Measurements from ENCODE around the gene WIF1. TPM values are rescaled to one million over a fixed set of nuclear protein-coding genes. Genes with fewer than 3 reads are reported as not detected.

Gene WIF1
- total RNA-seq, 1 donor from 2014 or later = 27.3 TPM

DNA sequence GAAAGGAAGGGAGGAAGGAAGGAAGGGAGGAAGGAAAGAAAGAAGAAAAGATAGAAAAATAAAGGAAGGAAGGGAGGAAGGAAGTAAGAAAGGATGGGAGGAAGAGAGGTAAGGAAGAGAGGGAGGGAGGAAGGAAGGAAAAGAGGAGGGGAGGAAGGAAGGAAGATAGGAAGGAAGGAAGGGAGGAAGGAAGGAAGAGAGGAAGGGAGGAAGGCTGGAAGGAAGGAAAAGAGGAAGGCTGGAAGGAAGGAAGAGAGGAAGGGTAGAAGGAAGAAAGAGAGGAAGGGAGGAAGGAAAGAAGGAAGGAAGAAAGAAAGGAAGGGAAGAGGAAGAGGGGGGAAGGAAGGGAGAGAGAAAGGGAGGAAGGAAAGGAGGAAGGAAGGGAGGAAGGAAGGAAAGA is 12.8 kb upstream of the WIF1 start:
- no peak for DNase-seq (ENCODE audit: extremely low spot score in 2 of 2)
- Histone ChIP-seq H3K9me3 (no peaks in the 10 kb centered on the region), H3K36me3 (no peaks in the 10 kb centered on the region), H3K4me1 (no peaks in the 10 kb centered on the region), H3K27me3 (no peaks in the 10 kb centered on the region), H3K4me3 (no peak overlapping the region), H3K27ac (no peak overlapping the region)
- intact Hi-C loops (cut with DNase I) = no loop called here
- TF ChIP-seq, protein P1, sequence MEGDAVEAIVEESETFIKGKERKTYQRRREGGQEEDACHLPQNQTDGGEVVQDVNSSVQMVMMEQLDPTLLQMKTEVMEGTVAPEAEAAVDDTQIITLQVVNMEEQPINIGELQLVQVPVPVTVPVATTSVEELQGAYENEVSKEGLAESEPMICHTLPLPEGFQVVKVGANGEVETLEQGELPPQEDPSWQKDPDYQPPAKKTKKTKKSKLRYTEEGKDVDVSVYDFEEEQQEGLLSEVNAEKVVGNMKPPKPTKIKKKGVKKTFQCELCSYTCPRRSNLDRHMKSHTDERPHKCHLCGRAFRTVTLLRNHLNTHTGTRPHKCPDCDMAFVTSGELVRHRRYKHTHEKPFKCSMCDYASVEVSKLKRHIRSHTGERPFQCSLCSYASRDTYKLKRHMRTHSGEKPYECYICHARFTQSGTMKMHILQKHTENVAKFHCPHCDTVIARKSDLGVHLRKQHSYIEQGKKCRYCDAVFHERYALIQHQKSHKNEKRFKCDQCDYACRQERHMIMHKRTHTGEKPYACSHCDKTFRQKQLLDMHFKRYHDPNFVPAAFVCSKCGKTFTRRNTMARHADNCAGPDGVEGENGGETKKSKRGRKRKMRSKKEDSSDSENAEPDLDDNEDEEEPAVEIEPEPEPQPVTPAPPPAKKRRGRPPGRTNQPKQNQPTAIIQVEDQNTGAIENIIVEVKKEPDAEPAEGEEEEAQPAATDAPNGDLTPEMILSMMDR (IDR thresholded peaks at IDR 0.05) = no peak
- TF ChIP-seq POLR2AphosphoS5 (IDR thresholded peaks at IDR 0.05; ENCODE audit: insufficient read depth in 1 of 2, low read depth in 1 of 2) (no peak), POLR2A (IDR thresholded peaks at IDR 0.05) (no peak)

DNA sequence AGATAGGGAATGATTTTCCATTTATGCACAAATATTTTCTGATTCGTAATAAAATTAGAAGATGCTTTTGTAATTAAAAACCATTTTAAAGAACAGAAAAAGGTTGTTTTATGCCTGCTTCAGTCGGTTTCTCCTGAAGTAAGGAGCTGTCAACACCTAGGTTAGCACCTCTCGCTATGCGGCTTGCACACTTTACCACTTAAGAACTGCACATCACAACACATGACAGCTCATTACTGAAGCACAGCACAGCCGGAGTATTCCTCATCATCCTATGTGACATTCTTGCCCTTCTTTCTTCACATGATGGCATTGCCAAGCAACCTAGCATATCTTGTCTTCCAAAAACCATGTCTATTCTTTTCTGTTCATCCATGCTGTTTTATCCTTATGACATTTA is 5.4 kb upstream of the WIF1 start:
- intact Hi-C loops (cut with DNase I) = no loop called here
- H3K36me3 ChIP-seq = no peaks in the 10 kb centered on the region
- H3K27me3 ChIP-seq = no peaks in the 10 kb centered on the region
- H3K4me1 ChIP-seq = peaks cover under 1% of the 10 kb centered on the region
- H3K27ac ChIP-seq = no peak overlapping the region
- TF ChIP-seq POLR2A (IDR thresholded peaks at IDR 0.05) (no peak), POLR2AphosphoS5 (IDR thresholded peaks at IDR 0.05; ENCODE audit: insufficient read depth in 1 of 2, low read depth in 1 of 2) (no peak)
- TF ChIP-seq, protein P1 (IDR thresholded peaks at IDR 0.05) = no peak
- no peaks in the 10 kb centered on the region for H3K9me3 ChIP-seq
- no peak for DNase-seq (ENCODE audit: extremely low spot score in 2 of 2)
- no peak overlapping the region for H3K4me3 ChIP-seq

DNA sequence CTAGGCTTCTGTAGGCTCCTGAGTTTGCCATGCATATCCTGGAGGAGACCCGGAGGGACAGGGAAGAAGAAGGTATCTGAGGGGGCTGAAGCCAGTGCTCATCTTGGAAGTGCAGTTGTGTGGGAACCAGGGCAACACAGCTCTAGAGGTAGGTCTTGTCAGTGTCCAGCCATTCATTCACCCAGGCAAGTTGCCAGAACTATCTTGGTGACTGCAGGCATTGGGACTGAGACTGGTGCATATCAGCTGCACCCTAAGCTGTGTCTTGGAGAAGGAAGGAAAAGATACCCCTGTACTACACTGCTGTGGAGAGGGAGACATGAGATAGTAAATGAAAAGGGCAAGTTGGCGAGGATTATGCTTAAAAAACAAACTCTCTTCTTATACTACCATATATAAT is 4.9 kb upstream of the WIF1 start:
- Histone ChIP-seq H3K4me1 (peaks cover 6% of the 10 kb centered on the region), H3K4me3 (no peak overlapping the region), H3K9me3 (no peaks in the 10 kb centered on the region), H3K27ac (no peak overlapping the region), H3K27me3 (no peaks in the 10 kb centered on the region), H3K36me3 (no peaks in the 10 kb centered on the region)
- DNase-seq (ENCODE audit: extremely low spot score in 2 of 2) = no peak
- intact Hi-C loops (cut with DNase I) = no loop called here
- no peak for TF ChIP-seq POLR2A (IDR thresholded peaks at IDR 0.05)
- TF ChIP-seq, protein P1 (IDR thresholded peaks at IDR 0.05) = no peak
- no peak for TF ChIP-seq POLR2AphosphoS5 (IDR thresholded peaks at IDR 0.05; ENCODE audit: insufficient read depth in 1 of 2, low read depth in 1 of 2)

DNA sequence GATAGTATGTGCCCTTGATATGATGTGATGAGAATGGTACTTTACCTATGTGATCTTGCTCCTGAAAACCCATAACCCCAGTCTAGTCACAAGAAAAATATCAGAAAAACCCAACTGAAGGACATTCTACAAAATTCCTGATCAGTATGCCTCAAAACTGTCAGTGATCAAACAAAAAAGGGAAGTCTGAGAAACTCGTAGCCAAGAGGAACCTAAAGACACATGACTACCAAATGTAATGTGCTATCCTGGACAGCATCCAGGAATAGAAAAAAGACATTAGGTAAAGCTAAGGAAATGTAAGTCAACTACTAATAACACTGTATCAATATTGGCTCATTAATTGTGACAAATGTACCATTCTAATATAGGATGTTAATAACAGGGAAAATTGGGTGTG is 4.1 kb upstream of the WIF1 start:
- Histone ChIP-seq H3K4me3 (no peak overlapping the region), H3K27ac (no peak overlapping the region), H3K36me3 (no peaks in the 10 kb centered on the region), H3K4me1 (peaks cover 8% of the 10 kb centered on the region), H3K9me3 (no peaks in the 10 kb centered on the region), H3K27me3 (no peaks in the 10 kb centered on the region)
- no peak for DNase-seq (ENCODE audit: extremely low spot score in 2 of 2)
- intact Hi-C loops (cut with DNase I) = no loop called here
- TF ChIP-seq POLR2A (IDR thresholded peaks at IDR 0.05) (no peak), POLR2AphosphoS5 (IDR thresholded peaks at IDR 0.05; ENCODE audit: insufficient read depth in 1 of 2, low read depth in 1 of 2) (no peak)
- TF ChIP-seq, protein P1 (IDR thresholded peaks at IDR 0.05) = no peak

DNA sequence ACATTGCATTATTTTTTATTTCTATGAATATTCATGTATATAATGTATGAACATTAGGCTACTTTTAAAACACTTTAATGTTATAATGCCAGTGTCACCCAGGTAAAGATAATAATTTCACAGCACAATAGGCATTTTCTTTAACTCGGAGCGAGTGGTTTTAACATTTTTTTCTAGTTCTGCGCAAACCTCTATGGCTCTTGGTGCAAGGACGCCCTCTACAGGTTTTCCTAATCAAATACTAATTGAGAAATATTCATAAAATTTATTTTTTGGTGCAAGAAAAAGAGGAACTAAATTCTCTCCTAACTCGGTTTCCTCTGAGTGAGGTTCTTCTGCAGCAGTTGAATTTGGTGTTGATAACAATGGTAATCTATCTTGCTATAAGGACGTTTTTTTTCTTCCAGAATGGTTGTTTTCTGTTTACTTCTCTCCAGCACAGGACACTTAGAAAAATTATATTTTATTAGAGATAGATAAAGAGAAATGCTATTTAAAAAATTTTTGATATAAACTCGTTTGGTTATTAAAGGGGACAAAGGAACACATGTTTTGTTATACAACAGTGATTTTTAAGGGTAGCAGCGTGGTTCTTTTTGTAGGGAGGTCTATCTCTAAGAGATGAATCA is 2.4 kb upstream of the WIF1 start:
- H3K9me3 ChIP-seq = no peaks in the 10 kb centered on the region
- no peak overlapping the region for H3K4me3 ChIP-seq
- TF ChIP-seq POLR2AphosphoS5 (IDR thresholded peaks at IDR 0.05; ENCODE audit: insufficient read depth in 1 of 2, low read depth in 1 of 2) = no peak
- TF ChIP-seq, protein P1 (IDR thresholded peaks at IDR 0.05) = peak in 2 of 3 experiments; percentile 27 to 50
- H3K27ac ChIP-seq = no peak overlapping the region
- intact Hi-C loops (cut with DNase I) = no loop called here
- no peaks in the 10 kb centered on the region for H3K27me3 ChIP-seq
- peaks cover 8% of the 10 kb centered on the region for H3K4me1 ChIP-seq
- no peaks in the 10 kb centered on the region for H3K36me3 ChIP-seq
- no peak for DNase-seq (ENCODE audit: extremely low spot score in 2 of 2)
